GM13977 (cell line): ENCODE data around the gene DENND1B.

Experiments used
- DNase-seq: peaks from one replicate; pipeline ENCODE4 v3.0.0; 2012; ENCODE audit warnings: low spot score
- in situ Hi-C: fragments of 300-500 bp; cut with MboI; formaldehyde crosslinking; loops from one replicate; pipeline ENCODE4 v1.12.0; 2022; ENCODE audit warnings: low sequenced_read_pairs, low pct_unique_long_range_greater_than_20kb, mixed read lengths, inconsistent platforms; ENCODE audit not compliant: unreplicated experiment
- TF ChIP-seq, protein P1 (sequence below): IDR thresholded peaks from 2 replicates; pipeline ENCODE4 v1.5.1; 2012; ENCODE audit warnings: mild to moderate bottlenecking, control low read depth; ENCODE audit not compliant: insufficient read depth; ENCODE audit errors: extremely low read depth, missing control alignments

The DENND1B gene

DNA sequence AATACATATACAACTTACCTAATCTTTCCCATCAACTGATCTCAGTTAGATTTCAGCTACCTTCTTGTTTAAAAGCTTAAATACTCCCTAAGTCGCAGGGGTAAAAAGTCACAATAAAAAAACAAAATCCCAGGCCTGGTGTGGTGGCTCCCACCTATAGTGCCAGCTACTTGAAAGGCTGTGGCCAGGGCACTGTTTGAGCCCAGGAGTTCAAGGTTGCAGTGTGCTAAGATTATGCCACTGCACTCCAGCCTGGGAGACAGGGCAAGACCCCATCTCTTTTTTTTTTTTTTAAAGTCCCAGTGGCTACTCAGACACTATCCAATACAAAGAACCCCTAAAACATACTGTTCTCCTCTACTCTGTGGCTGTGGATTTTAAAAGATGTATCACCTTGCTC is 228.3 kb downstream of the DENND1B start:
- TF ChIP-seq, protein P1, sequence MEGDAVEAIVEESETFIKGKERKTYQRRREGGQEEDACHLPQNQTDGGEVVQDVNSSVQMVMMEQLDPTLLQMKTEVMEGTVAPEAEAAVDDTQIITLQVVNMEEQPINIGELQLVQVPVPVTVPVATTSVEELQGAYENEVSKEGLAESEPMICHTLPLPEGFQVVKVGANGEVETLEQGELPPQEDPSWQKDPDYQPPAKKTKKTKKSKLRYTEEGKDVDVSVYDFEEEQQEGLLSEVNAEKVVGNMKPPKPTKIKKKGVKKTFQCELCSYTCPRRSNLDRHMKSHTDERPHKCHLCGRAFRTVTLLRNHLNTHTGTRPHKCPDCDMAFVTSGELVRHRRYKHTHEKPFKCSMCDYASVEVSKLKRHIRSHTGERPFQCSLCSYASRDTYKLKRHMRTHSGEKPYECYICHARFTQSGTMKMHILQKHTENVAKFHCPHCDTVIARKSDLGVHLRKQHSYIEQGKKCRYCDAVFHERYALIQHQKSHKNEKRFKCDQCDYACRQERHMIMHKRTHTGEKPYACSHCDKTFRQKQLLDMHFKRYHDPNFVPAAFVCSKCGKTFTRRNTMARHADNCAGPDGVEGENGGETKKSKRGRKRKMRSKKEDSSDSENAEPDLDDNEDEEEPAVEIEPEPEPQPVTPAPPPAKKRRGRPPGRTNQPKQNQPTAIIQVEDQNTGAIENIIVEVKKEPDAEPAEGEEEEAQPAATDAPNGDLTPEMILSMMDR = no peak
- in situ Hi-C loops = no loop called here
- DNase-seq = no peak

DNA sequence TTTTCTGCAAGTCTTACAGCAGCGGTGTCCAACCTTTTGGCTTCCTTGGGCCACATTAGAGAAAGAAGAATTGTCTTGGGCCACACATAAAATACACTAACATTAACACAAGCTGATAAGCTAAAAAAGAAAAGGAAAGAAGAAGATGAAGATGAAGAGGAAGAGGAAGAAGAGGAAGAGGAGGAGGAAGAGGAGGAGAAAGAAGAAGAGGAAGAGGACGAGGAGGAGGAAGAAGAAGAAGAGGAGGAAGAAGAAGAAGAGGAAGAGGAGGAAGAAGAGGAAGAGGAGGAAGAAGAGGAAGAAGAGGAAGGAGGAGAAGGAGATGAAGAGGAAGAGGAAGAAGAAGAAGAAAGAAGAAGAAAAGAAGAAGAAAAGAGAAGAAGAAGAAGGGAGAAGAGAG is 230.7 kb downstream of the DENND1B start:
- no peak for DNase-seq
- in situ Hi-C loops = no loop called here
- TF ChIP-seq, protein P1 = no peak

DNA sequence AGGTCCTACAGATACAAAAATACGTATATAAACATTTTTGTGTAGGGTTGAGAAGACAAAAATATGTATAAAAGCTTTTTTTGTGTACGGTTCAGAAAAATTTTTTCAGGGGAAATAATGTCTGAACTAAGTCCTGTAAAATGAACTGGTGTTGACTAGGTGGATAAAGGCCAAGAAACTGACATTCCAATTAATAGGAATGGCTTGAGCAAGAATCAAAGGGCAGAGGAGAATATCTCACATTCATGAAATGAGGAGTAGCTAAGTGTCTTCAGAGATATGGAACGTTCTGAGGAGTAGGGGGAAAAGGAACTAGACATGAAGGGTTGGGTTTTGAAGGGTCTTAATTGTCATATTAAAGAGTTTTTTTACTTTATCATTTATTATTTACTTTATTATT is 231.2 kb downstream of the DENND1B start:
- no peak for DNase-seq
- in situ Hi-C loops = no loop called here
- TF ChIP-seq, protein P1 = no peak

DNA sequence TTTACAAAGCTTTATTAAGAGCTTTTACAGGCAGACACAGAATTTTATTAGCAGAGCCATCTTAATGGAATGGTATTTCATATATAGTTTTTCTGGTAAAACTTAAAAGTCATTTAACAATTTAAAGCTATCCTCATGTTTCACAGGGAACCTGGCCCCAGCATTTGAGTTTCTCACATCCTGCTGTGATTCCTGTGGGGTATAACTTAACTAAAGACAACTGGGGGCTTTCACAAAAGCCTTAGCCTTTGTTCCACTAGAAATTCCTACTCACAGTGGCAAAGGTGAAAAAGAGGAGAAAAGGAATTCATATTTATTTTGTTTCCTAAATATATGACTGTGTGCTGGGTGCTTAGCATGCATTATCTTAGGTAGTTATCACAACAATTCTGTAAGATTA is 233.9 kb downstream of the DENND1B start:
- no peak for DNase-seq
- in situ Hi-C loops = no loop called here
- TF ChIP-seq, protein P1 = no peak

DNA sequence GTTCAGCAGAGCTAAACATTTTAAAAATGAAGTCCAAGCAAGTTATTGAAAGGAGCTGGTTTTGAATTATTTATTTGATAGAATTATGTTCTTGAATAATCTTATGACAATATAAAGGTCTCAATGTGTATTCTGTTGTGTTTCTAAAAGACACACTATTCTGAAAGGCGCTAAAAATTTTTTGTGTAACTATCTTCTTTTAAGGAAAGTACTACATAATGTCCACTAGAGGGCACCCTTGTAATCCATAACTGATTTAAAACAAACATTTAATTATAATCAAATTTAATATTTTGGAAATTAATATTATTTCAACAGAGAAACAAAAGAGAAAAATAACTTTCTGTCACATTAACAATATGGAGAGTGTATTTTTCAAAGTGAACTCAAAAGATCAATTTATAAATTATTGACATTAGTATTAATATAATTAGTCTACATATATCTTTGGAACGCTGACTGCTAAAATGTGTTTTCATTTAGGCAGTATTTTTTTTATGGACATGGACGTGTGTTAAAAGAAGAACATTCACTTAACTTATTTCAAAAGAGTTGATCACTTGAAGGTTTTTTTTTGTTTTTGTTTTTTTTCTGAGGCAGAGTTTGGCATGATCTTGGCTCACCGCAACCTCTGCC is 248.4 kb downstream of the DENND1B start:
- TF ChIP-seq, protein P1 = peak; percentile 48
- DNase-seq = peak; percentile 7
- in situ Hi-C loops = loop anchor here (10.0 kb wide), 1 partner anchor 348 kb away; no protein-coding TSS in a partner anchor

DNA sequence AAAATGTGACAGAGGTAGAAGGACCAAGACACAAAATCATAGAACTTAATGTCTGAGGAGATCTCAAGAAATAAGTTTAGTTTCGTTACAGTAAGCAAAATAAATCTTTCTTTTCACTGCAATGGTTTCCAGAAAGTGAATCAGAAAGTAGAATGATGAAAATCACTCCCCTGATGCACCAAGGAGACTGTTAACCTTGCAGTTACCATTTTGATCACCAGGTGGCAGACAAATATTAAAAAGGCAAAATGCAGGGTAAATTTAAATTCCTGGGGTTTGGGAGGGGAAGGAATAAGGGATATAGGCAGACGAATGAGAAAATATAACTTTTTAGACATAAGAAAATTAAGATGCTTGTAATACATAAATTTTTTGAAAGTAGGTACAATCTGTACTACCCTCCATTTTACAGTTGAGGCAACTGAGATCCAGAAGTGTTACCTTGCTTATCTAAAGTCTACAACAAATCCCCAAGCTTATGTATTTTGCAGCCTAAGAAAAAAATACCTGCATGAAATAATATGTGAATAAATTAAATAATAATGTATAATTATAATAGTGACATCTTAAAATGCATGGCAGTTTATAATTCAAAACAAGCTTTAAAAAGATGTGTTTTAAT is 254.1 kb downstream of the DENND1B start:
- TF ChIP-seq, protein P1 = peak; percentile 73
- DNase-seq = peak; percentile 28
- in situ Hi-C loops = loop anchor here (10.0 kb wide), 1 partner anchor 354 kb away; no protein-coding TSS in a partner anchor
